NCI-H1930 (cell line): ENCODE results near the gene LDB3.

ENCODE experiments used
- DNase-seq, 2 experiments: peaks; one replicate each; lab custom pipeline; 2025; lab: John Stamatoyannopoulos, UW

The LDB3 gene

DNA sequence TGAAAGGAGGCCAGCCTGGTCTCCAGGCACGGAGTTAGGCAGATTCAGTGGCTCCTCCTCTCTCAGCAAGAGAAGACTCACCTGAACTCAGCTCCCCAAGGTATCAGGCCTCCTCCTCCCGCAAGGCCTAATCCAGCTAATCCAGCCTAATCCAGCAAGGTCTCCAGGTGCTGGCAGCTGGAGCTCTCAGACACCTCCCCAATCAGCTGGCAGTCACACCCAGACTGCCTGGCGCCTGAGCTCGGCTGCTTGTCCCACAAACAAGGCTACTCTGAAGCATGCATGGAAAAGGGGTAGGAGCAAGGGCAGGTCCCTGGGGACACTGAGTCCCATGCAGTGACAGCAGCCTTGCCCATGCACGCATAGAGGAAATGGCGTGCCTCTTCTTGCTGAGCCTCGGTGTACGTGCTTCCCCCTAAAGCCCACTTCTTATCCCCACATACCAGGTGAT lies 17.3 kb upstream of the LDB3 start:
- DNase-seq = no peak

DNA sequence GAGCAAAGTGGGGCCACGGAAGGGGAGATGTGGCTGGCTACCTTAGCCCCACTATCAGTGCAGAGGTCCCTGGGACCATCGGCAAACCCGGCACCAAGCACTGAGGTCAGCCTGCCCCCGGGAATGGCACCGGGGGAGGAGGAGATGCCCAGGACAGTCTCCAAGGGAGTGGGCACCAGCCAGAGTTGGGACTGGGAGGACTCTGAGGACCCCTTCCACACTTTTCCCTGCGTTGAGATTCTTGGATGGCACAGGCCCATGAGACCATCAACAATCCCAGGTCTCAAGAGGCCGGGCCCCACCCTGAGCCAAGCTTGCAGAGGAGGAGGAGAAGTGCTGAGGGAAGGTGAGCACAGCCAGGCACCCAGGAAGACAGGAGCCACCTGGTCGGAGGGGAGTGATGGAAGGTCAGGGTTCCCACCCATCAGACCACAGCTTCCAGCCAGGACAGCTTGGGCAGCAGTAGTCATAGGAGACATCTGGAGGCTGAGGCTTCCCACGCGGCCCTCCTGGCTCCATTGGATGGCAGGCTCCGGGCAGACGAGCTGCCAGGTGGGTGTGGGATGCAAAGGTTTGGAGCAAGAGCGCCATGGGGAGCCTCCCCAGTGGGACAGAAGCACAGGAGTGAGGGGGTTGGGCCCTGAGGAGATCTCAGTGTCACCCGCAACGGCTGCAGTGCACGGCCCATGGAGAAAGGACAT lies 16.5 kb upstream of the LDB3 start:
- no peak for DNase-seq

DNA sequence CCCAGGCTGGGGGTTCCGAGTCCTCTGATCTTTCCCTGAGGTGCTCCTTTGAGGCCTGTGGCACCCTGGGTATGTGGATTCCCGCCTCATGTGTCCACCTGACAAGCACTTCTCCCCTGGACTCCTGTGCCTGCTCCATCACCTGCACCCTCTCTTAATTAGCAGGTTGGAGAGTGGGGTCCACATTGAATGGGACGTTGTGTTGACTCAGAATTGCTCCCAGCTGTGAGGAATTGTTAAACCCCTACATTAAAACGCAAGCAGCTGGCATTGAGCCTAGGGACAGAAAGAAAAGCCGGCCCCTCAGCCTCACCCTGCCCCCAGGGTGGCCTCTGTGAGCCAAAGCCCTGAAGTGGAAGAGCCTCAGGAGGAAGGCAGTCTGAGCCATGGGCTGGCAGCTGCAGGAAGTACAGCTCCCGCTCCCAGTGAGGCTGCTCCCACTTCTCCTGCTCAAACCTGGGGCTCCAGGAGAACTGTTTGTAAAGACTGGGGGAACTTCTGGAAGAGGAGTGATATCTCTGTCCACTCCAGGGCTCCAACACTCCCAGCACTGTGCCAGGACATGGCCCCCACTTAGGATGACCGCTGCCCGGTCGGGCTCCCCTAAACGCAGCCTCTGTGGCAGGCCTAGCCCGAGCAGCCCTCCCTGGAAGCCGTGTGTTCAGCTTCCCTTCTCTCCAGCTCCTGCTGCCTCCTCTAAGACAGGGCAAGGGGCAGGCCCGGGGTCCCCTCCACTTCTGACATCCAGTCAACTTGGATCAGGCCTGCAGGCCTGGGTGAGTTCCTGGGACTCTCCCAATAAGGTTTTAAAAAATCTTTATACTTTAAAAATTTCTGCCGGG lies 15.7 kb upstream of the LDB3 start:
- no peak for DNase-seq

DNA sequence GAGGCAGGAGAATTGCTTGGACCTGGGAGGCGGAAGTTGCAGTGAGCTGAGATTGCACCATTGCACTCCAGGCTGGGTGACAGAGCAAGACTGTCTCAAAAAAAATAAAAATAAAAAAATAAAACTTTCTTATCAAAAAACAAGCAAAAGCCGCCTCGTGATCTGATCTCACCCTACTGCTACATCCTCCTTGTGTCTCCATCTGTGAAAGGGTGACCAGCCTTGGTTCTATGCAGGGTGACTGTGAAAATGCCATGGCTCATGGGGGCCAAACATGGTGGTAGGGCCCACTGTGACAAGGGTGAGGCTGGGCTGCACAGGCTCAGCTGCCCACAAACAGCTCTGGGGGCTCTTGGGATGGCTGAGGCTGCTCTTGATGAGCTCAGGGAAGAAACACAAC lies 14.9 kb upstream of the LDB3 start:
- no peak for DNase-seq

DNA sequence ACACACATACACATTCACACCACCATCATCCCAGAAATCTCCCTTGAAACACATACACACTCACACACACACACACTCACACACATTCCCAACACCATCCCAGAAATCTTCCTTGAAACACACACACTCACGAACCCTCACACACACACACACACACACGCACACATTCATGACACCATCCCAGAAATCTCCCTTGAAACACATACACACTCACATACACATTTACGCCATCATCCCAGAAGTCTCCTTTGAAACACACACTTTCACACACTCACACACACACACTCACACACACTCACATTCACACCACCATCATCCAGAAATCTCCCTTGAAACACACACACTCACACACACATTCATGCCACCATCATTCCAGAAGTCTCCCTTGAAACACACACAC lies 14.3 kb upstream of the LDB3 start:
- no peak for DNase-seq

DNA sequence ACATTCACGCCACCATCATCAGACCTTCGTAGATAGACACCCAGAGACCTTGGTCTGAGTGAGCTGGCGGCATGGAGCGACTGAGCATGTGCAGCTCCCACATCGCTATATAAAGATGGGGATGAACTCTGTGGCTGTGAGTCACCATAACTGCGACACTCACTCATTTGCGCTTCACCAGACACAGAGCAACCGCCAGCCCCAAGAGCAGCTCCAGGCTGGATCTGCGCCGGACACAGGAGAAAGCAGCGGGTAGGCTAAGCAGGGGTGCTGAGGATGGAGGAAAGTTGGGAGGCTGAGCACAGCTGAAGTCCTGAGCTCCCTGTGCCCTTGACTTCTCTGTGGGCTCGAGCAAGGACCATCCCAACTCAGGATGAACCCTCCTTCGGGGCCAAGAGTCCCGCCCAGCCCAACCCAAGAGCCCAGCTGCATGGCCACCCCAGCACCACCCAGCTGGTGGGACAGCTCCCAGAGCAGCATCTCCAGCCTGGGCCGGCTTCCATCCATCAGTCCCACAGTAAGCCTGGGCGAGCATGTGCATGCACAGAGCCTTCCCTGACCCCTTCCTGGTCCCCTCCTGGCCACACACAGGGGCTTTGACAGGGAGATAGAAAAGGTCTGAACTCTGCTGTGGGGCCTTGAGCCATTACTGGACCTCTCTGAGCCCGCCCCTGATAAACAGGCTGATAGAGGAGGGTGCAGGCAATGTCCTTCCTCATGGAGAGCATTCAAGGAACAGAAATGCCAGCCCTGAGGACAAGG lies 13.7 kb upstream of the LDB3 start, which contains the start of gene OPN4:
OPN4 (plus strand) TSS at position 137 of the 762 bp plus-strand sequence; CDS start at position 374, 237 bp downstream.
- no peak for DNase-seq

DNA sequence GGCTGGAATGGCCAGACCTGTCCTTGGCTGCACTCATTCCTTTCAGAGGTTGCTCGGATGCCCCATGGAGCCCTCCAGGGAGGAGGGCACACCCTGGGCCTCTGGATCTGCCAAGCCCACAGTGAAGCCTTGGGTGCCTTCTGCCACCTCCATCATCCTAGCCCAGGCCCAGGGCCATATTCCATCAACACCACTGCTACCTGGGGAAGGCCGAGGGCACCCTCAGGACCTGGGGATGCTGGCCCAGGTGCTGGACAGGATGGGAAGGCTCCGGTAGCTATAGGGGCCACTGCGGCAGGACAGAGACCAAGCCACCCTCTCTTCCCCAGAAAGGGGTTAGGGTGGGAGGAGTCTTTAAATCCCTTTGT lies 13.2 kb upstream of the LDB3 start:
- DNase-seq = no peak

DNA sequence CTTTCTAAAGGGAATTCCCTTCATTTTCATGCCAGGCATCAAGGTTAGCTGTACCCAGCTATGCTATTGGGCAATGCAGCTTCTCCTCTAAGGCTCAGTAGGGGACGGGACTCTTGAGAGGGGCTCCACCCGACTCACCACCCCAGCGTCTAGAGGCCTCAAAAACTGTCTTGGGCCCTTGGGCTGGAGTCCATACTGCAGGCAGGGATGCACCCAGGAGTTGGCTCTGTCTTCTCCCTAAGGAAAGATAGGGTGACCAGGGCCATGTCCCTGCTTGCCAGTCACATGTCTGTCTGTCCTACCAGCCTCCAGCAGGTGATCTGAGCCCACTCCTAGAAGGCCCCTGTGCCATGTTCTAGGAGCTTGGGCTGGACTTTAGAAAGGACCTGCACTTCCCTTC lies 12.7 kb upstream of the LDB3 start:
- no peak for DNase-seq

DNA sequence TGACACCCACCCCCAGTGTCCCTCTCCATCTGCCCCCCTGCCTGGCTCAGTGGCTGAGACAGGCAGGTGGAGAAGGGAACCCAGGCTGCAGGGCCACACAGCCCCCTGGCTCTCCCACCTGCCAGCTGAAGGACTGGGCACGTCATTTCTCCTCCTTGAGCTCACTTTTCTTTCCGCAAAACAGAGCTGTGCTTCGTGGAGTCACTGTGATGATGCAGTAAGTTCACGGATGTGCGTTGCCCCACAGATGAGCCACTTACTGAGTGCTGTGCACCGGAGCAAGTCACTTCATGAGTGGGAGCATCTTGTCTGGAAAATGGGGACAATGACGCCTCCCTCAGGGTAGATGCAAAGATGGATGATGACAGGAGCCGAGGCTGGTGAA lies 11.3 kb upstream of the LDB3 start:
- DNase-seq = no peak

DNA sequence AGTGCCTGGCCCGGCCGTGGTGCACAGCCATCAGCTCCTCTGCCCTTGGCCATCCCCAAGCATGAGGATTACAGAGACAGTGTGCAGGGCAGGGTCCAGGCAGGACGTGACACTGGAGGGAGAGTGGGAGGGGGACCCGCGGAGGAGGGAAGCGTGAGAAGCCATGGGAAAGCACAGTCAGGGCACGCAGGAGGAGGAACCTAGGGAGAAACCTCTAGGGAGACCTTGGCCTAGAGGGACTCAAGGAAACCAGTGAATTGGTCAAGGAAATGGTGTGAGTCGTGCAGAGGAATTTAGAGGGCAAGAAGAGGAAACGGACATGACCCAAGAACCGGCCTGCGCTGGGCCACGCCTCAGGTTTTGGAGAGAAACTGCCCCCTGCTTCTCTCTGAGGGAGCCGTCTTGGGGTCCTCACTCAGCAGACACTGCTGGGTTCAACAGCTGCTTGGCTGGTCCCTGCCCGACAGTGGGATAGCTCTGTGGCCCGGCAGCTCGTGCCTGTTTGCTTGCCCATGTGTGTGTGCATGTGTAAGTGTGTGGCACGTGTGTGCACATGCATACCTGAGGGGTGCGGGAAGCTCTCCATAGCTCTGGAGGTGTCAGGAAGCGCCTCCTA lies 10.8 kb upstream of the LDB3 start:
- DNase-seq = no peak

DNA sequence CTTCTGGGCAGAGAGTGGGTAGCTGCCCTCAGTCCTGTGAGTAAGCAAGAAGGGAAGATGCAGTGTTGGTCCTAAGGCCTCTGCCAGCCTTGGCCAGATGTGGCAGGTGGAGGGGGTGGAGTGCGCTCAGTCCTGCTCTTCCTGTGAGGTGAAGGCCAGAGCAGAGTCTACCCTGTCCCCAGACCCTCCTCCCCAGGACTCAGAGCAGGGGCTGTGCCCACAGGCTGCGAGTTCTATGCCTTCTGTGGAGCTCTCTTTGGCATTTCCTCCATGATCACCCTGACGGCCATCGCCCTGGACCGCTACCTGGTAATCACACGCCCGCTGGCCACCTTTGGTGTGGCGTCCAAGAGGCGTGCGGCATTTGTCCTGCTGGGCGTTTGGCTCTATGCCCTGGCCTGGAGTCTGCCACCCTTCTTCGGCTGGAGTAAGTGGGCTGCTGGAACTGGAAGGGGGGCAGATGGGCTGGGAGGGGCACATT lies 10.0 kb upstream of the LDB3 start:
- DNase-seq = no peak

DNA sequence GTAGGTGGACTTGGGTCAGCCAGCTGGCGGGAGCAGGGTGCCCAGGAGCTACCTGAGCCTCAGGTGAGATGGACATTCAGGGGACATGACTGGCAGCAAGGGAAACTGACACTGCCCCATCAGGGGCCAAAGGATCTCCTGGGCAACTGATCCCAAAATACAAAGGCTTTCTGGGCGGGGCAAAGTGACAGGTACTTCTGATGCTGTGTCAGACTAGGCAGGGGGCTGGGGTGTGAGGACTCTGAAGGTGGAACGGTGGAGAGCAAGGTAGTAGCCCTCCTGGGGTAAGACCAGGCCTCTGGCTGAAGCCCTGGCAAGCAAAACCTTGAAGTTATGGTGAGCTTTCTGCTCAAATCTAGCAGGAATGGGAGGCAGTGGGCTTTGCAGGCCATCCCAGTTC lies 9.6 kb upstream of the LDB3 start:
- no peak for DNase-seq

DNA sequence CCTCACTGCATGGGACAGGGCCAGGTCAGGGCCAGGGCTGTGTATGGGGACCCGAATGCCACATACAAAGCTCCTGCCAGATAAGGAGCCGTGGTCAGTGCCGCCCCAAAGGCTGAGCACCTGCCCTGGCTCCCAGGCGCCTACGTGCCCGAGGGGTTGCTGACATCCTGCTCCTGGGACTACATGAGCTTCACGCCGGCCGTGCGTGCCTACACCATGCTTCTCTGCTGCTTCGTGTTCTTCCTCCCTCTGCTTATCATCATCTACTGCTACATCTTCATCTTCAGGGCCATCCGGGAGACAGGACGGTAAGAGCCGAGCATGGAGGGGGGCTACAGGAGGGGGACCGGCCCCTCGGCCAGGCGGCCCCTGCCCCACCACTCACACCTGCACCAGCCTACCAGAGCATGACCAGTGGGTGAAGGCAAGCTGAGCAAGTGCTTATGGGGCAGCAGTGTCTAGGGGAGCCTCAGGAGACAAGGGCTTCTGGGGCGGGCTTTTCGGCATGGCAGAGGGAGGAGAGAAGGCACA lies 9.1 kb upstream of the LDB3 start:
- no peak for DNase-seq

DNA sequence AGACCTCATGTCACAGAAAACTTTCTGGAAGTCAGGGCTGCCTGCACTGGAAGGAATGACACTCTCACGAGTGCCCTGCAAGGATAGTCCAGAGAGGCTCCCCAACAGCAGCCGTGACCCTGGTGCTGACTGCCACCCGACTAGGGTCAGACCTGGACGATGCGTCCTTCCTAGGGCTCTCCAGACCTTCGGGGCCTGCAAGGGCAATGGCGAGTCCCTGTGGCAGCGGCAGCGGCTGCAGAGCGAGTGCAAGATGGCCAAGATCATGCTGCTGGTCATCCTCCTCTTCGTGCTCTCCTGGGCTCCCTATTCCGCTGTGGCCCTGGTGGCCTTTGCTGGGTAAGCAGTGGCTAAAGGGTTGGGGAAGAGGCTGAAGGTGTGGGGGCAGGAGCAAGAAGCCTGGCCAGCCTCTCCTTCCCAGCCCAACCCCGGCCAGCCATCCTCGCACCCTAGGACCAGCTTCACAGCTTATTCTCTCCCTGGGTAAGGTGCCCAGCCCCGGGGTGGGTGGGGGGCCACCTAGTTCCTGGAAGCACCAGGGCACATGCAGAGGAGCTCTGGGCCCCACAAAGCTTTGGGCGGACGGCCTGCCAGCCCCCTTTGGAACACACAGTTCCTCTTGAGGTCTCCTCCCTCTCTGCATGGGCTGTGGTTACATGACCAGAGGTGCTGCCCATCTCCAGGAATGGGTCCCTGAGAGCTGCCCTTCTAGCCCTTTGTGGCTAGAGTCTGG lies 8.4 kb upstream of the LDB3 start:
- DNase-seq = no peak

DNA sequence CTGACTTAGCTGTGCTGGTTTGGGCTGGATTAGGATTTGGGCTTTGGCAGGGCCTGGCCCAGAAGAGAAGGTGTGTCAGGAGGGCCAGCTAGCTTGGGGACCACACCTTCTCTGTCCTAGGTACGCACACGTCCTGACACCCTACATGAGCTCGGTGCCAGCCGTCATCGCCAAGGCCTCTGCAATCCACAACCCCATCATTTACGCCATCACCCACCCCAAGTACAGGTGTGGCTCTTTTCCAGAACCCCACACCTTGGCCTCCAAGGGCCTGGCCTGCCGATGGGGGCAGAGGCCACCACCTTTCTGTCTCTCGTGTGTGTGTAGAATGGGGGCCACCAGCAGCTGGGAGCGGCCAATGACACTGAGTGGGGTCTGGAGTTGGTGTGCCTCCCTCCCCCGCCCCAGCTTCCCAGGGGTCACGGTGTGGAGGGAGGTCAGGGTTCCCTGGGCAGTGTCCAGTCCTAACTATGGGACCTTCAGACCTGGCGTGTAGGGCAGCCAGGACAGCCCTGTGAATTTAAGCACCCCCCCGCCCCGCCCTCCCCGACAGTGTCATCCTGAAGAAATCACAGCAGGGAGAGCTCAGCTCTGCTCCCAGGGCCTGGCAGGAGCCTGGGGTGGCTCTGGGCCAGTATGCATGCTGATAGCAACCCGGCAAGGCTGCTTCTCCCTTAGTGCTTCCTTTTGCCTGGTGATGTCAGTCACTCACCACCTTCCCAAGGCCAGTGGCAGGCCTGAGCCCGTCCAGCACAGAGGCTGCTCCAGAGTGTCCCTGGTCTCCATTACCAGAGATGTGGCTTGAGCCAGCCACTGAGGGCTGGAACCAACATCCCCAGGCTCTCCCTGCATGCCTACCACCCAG lies 6.9 kb upstream of the LDB3 start:
- DNase-seq = no peak

DNA sequence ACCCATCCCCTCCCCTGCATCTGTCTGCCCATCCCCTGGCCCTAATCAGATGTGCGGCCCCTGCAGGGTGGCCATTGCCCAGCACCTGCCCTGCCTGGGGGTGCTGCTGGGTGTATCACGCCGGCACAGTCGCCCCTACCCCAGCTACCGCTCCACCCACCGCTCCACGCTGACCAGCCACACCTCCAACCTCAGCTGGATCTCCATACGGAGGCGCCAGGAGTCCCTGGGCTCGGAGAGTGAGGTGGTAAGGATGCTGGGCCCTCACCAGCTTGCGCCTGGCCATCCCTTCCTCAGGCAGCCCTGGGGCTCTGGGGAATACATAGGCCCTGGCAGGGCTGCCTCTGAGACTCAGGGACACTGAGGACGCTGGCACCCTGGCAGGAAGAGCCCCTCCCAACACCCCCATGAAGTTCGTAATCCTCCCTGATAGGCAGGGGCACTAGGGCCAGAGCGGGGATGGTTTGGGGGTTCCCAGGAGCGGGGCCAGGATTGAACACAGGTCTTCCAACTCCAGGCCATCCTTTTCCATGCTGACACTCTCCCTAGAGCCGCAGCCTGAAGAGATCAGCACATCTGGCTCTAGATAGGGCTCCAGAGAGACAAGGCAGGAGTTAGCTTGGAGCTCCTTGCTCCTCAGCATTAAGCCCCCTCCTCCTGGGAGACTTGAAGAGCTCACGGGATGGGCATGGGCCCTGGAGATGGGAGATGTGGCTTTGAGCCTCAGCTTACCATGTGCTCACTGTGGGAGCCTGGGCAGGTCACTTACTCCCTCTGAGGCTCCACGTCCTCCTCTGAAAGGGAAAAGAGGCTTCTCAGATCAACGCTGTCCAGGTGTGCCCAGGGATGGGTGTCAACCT lies 5.9 kb upstream of the LDB3 start:
- DNase-seq = no peak

DNA sequence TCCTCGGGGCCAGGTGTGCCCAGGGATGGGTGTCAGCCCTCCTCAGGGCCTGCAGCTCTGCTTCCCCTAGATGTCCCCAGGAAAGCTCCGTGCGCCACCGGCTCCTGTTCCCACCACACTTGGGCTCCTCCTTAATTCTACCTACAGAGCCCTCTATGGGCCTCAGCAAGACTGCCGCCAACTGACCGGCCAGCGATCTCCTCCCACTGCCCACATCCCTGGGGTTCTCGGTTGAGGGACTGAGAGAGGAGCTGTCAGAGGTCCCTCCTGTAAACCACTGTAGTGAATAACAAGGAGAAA lies 5.3 kb upstream of the LDB3 start:
- DNase-seq = no peak

DNA sequence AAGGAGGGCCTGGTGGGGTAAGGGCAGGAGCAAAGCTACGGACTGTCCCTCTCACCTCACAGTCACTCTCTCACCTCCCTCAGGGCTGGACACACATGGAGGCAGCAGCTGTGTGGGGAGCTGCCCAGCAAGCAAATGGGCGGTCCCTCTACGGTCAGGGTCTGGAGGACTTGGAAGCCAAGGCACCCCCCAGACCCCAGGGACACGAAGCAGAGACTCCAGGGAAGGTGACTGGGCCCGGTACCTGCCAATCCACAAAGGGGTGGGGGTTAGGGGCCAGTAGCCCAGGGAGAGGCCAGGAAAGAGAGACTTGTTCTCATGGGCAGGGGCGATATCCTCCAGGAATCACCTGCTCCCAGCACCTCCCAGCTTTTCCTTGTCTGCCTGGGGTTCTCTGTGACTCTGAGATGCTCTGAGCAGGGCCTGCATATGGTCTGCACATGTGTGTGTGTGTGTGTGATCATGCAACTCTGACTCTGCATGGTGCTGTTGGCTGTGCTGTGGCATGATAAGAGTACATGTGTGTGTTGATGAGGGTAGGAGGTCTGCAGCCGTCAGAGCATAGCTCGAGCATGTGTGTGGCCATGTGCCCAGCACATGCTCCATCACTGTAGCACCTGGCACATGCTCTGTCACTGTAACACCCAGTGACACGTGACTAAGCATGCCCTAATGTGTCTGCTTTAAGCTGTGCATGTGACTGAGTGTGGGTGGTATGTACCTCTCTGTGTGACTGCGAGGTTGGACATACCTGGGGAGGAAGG lies 4.6 kb upstream of the LDB3 start:
- no peak for DNase-seq
